Measurements from ENCODE around the gene SRC. TPM values are rescaled to one million over a fixed set of nuclear protein-coding genes. Genes with fewer than 3 reads are reported as not detected.
A peak's percentile ranks its signal among the peaks of the same experiment; 100 is the strongest.

The SRC gene
- total RNA-seq, 4 donors from 2014 or later: 1.0 to 2.3 (median 1.8) TPM

DNA sequence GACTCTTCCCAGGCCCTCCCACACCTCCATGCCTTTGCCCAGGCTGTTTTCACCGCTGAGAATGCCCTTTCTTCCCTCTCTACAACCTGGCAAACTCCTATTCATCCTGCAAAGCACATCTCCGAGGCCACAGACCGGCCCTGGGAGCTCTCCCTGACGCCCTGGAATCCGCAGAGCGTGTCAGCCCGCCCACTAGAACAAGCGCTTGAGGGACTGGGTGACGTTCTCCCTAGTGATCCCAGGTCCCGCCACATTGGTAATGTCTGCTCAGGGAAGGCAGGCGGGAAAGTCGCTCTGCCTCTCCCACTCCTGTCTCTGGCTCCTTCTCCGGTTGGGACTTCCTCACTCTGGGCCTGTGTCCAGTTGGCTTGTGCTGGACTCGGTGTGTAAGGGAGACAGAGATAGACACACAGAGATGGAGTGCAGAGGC, 61.6 kb downstream of the SRC start:
- peaks cover 0 to 3% of the 10 kb centered on the region in 2 donors for H3K4me1 ChIP-seq
- no peaks in the 10 kb centered on the region for H3K9me3 ChIP-seq
- no peak for DNase-seq
- TF ChIP-seq, protein P1, sequence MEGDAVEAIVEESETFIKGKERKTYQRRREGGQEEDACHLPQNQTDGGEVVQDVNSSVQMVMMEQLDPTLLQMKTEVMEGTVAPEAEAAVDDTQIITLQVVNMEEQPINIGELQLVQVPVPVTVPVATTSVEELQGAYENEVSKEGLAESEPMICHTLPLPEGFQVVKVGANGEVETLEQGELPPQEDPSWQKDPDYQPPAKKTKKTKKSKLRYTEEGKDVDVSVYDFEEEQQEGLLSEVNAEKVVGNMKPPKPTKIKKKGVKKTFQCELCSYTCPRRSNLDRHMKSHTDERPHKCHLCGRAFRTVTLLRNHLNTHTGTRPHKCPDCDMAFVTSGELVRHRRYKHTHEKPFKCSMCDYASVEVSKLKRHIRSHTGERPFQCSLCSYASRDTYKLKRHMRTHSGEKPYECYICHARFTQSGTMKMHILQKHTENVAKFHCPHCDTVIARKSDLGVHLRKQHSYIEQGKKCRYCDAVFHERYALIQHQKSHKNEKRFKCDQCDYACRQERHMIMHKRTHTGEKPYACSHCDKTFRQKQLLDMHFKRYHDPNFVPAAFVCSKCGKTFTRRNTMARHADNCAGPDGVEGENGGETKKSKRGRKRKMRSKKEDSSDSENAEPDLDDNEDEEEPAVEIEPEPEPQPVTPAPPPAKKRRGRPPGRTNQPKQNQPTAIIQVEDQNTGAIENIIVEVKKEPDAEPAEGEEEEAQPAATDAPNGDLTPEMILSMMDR (IDR thresholded peaks at IDR 0.05 in 4 of 5, conservative IDR thresholded peaks at IDR 0.05 in 1 of 5): no peak
- no peak for TF ChIP-seq POLR2A (IDR thresholded peaks at IDR 0.05)
- intact Hi-C loops (cut with DNase I; ENCODE audit: low total_unique reads) (loop anchor here (2.0 kb wide), 1 partner anchor 127 kb away; no protein-coding TSS in a partner anchor), in situ Hi-C loops (cut with MboI; ENCODE audit: low sequenced_read_pairs in 4 of 4) (no loop called here)
- no peak overlapping the region for H3K4me3 ChIP-seq
- ATAC-seq: no peak
- no peak overlapping the region for H3K27ac ChIP-seq
- peaks cover 27 to 34% (median 31%) of the 10 kb centered on the region in 3 donors for H3K27me3 ChIP-seq
- no peaks in the 10 kb centered on the region for H3K36me3 ChIP-seq

DNA sequence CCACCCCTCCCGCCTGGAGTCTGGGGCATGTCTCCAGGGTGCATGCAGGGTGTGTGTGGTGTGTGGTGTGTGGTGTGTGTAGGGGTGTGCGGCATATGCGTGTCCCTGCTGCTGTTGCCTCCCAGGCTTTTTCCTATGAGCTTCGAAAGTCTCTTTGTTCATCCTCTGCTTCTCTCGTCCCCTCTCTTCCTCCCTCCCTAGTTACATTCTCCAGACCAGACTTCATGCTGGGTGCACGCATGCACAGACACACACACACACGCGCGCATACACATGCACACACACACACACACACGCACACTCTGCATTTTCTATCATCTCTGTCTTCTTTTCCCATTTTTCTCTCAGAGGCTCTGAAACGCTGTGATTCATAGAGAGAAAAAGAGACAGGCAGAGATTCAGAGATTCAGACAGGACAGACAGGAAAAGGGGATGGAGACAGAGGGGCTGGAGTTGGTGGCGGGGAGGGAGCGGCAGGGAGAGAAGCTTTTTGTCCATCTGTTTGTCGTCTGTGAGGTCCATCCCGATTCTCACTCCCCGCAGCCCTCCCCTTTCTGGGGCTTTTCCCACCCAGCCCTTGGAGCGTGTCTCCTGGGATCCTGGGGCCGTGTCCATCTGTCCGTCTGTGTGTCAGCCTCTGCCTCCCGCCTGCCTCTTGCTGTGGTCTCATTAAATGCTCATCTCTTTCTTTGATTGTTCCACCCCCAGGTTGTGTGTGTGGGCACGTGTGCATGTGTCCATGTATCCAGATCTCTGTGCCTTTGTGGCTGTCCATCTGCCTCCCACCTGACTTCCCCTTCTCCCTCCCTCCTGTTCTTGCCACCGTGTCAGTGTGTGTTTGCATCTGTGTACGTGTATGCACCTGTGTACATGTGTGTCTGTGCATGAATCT, 62.6 kb downstream of the SRC start:
- H3K27me3 ChIP-seq: peaks cover 27 to 34% (median 31%) of the 10 kb centered on the region in 3 donors
- DNase-seq (no peak), ATAC-seq (no peak)
- H3K36me3 ChIP-seq: no peaks in the 10 kb centered on the region
- no peaks in the 10 kb centered on the region for H3K9me3 ChIP-seq
- no peak for TF ChIP-seq POLR2A (IDR thresholded peaks at IDR 0.05)
- TF ChIP-seq, protein P1 (IDR thresholded peaks at IDR 0.05 in 4 of 5, conservative IDR thresholded peaks at IDR 0.05 in 1 of 5): no peak
- H3K4me3 ChIP-seq: no peak overlapping the region
- intact Hi-C loops (cut with DNase I; ENCODE audit: low total_unique reads) (no loop called here), in situ Hi-C loops (cut with MboI; ENCODE audit: low sequenced_read_pairs in 4 of 4) (no loop called here)
- H3K27ac ChIP-seq: no peak overlapping the region
- H3K4me1 ChIP-seq: peaks cover 0 to 3% of the 10 kb centered on the region in 2 donors

DNA sequence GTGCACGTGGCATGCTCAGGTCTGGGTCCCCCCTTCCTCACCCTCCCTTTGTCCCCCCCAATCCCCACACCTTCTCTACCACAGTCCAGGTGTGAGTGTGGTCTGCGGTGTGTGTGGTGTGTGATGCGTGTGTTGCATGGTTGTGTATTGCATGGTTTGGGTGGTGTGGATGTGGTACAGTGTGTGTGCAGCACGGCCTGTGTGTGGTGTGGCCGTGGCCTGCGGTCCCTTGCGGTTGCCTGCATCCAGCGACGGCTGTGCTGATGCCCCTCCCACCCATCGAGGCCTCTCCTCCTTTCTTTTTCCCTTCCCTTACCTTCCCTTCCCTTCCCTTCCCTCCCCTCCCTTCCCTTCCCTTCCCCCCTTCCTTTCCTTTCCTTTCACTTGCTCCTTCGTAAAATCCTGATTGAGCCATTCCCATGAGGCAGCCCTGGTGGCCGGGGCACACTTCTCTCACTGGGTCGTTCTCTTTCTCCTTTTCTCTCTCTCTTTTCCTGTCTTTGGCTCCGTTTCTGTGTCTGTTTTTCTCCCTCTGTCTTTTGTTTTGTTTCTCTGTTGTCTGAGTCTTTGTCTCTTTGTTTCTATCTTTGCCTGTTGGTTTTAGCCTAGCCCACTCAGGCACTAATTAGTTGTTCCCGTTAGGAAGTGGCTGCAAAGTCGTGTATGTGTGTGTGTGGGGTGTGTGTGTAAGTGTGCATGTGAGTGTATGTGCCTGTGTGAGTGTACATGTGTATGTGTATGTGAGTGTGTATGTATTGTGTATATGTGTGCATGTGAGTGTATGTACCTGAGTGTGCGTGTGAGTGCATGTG, 65.7 kb downstream of the SRC start:
- peak overlapping the region in 1 of 4 donors; percentile 31 for H3K4me3 ChIP-seq
- in situ Hi-C loops (cut with MboI; ENCODE audit: low sequenced_read_pairs in 4 of 4) (no loop called here), intact Hi-C loops (cut with DNase I; ENCODE audit: low total_unique reads) (no loop called here)
- peaks cover 0 to 2% of the 10 kb centered on the region in 2 donors for H3K4me1 ChIP-seq
- peaks cover 31 to 37% (median 35%) of the 10 kb centered on the region in 3 donors for H3K27me3 ChIP-seq
- no peak overlapping the region for H3K27ac ChIP-seq
- no peaks in the 10 kb centered on the region for H3K9me3 ChIP-seq
- DNase-seq (no peak), ATAC-seq (no peak)
- TF ChIP-seq, protein P1 (IDR thresholded peaks at IDR 0.05 in 4 of 5, conservative IDR thresholded peaks at IDR 0.05 in 1 of 5): no peak
- no peak for TF ChIP-seq POLR2A (IDR thresholded peaks at IDR 0.05)
- H3K36me3 ChIP-seq: no peaks in the 10 kb centered on the region

DNA sequence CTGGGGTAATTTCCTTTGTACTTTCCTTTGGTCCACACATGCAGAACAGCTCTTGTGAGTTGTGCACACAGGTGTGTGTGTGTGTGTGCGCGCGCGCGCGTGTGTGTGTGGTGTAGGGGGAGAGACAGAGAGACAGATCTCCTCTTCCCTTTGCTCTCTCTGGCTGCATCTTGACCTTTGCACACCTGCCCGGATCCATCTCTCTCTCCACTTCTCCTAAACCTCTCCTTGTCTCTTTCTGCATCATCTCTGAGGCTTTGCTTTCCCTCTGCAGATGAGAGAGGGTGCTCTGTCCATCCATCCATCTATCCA, 67.0 kb downstream of the SRC start:
- Histone ChIP-seq H3K4me3 (no peak overlapping the region), H3K27ac (no peak overlapping the region), H3K4me1 (no peaks in the 10 kb centered on the region), H3K36me3 (no peaks in the 10 kb centered on the region), H3K27me3 (peaks cover 31 to 33% (median 31%) of the 10 kb centered on the region in 3 donors), H3K9me3 (no peaks in the 10 kb centered on the region)
- intact Hi-C loops (cut with DNase I; ENCODE audit: low total_unique reads): no loop called here
- DNase-seq (no peak), ATAC-seq (no peak)
- TF ChIP-seq, protein P1 (IDR thresholded peaks at IDR 0.05 in 4 of 5, conservative IDR thresholded peaks at IDR 0.05 in 1 of 5): no peak
- TF ChIP-seq POLR2A (IDR thresholded peaks at IDR 0.05): no peak
- in situ Hi-C loops (cut with MboI; ENCODE audit: low sequenced_read_pairs in 4 of 4): no loop called here

Measured in gastrocnemius medialis (tissue), 4 donors.